GM12864 (cell line): ENCODE measurements around the gene RASGEF1C.

Source experiments
- DNase-seq: peaks from one replicate; pipeline ENCODE4 v3.0.0-alpha.2; 2011; ENCODE audit warnings: low read depth
- H3K4me3 ChIP-seq: 2 replicates; pipeline ENCODE4 v1.5.1; 2011; ENCODE audit warnings: mild to moderate bottlenecking, low read depth, low read length, control low read depth
- TF ChIP-seq, protein P1 (sequence below): IDR thresholded peaks from 2 replicates; pipeline ENCODE4 v1.5.1; 2011; ENCODE audit warnings: low read depth, mild to moderate bottlenecking, moderate library complexity, low read length, control low read depth, inconsistent platforms; ENCODE audit errors: missing control alignments

RASGEF1C gene

GRCh38 chr5:180180421-180180820 is 28.6 kb downstream of the RASGEF1C start:
- DNase-seq, result no peak
- TF ChIP-seq, protein P1, sequence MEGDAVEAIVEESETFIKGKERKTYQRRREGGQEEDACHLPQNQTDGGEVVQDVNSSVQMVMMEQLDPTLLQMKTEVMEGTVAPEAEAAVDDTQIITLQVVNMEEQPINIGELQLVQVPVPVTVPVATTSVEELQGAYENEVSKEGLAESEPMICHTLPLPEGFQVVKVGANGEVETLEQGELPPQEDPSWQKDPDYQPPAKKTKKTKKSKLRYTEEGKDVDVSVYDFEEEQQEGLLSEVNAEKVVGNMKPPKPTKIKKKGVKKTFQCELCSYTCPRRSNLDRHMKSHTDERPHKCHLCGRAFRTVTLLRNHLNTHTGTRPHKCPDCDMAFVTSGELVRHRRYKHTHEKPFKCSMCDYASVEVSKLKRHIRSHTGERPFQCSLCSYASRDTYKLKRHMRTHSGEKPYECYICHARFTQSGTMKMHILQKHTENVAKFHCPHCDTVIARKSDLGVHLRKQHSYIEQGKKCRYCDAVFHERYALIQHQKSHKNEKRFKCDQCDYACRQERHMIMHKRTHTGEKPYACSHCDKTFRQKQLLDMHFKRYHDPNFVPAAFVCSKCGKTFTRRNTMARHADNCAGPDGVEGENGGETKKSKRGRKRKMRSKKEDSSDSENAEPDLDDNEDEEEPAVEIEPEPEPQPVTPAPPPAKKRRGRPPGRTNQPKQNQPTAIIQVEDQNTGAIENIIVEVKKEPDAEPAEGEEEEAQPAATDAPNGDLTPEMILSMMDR, result no peak
- H3K4me3 ChIP-seq, result no peak overlapping the region

DNA sequence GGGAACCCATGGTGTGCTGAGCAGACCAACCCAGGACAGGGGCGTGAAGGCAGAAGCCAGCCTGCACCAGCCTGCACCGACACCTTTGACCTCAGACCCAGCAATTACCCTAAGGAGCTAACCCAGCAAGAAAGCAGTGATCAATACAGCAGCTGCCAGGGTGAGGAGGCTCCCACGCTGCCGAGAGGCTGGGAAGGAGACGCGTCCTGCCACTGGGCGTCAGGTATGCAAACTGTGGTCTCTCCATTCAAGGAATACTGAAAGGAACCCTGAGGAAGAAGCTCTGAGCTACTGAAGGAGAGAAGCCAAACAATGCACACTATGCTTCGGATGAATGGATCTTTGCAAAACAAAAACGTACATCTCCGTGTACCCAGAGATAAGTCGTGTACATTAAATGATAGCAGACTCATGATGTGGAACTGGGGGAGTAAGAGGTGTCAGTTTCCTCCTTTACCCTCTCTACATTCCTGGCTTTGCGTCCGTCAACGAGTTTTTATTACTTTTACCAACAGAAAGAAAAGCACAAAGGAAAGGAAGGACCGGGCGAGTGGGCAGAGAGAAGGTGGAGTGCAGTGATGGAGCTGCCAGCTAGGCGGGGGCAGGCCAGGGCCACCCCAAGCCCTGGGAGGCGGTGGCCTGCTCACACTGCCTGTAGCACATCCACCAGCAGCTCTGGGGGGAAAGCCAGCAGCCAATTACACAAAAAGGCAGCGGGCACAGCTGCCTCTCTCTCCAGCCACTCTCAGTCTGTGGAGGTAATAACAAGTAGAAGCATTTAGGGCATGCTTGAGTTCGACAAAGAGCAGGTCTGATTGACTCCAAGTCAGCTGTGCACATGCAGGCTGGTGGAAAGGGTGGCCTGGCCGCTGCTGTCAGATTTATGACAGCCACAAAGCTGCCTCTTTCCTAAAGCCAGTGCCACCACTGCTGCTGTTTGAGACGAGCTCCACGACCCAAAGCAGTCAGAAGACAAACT is 29.3 kb downstream of the RASGEF1C start:
- no peak overlapping the region for H3K4me3 ChIP-seq
- TF ChIP-seq, protein P1, result no peak
- DNase-seq, result no peak

GRCh38 chr5:180178531-180179441 is 30.2 kb downstream of the RASGEF1C start:
- H3K4me3 ChIP-seq, result no peak overlapping the region
- TF ChIP-seq, protein P1, result no peak
- no peak for DNase-seq

GRCh38 chr5:180176191-180176590 is 32.8 kb downstream of the RASGEF1C start:
- DNase-seq, result no peak
- TF ChIP-seq, protein P1, result no peak

GRCh38 chr5:180175015-180175431 is 34.0 kb downstream of the RASGEF1C start:
- DNase-seq, result no peak
- TF ChIP-seq, protein P1, result no peak
- no peak overlapping the region for H3K4me3 ChIP-seq

More at GRCh38 chr5:180176191-180176590, 32.8 kb downstream of the RASGEF1C start:
- no peak overlapping the region for H3K4me3 ChIP-seq

- no peak for DNase-seq
- no peak overlapping the region for H3K4me3 ChIP-seq
- TF ChIP-seq, protein P1, result no peak
Measured at GRCh38 chr5:180174587-180174972, 34.4 kb downstream of the RASGEF1C start.
